Activated CD4-positive, CD25-positive, alpha-beta regulatory T cell treated with anti-CD3 and anti-CD28 coated beads, Interleukin-2, amount 50 U/mL, for 16 hours (primary cell): ENCODE results near the gene RRM2.
"Not testable (repeated sequence)": the region's sequence is repeated elsewhere in the genome, so short reads cannot be mapped to it uniquely, and the experiment has no call there.

ENCODE experiments used
- DNase-seq: peaks from one replicate; pipeline ENCODE4 v3.0.0-alpha.2; 2020; ENCODE audit warnings: low read depth, low spot score

RRM2 gene

GRCh38 chr2:10091182-10091888, 31.2 kb upstream of the RRM2 start:
- DNase-seq: no peak

DNA sequence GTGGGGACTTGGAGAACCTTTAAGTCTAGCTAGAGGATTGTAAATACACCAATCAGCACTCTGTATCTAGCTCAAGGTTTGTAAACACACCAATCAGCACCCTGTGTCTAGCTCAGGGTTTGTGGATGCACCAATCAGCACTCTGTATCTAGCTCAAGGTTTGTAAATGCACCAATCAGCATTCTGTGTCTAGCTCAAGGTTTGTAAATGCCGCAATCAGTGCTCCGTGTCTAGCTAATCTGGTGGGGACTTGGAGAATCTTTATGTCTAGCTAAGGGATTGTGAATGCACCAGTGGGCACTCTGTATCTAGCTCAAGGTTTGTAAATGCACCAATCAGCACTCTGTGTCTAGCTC, 30.7 kb upstream of the RRM2 start:
- DNase-seq: not testable (repeated sequence)

- DNase-seq: no peak
These were observed 28.2 kb upstream of the RRM2 start for GRCh38 chr2:10094271-10094814.

GRCh38 chr2:10095175-10095574, 27.4 kb upstream of the RRM2 start:
- no peak for DNase-seq

GRCh38 chr2:10096641-10097040, 25.9 kb upstream of the RRM2 start:
- DNase-seq: no peak

DNA sequence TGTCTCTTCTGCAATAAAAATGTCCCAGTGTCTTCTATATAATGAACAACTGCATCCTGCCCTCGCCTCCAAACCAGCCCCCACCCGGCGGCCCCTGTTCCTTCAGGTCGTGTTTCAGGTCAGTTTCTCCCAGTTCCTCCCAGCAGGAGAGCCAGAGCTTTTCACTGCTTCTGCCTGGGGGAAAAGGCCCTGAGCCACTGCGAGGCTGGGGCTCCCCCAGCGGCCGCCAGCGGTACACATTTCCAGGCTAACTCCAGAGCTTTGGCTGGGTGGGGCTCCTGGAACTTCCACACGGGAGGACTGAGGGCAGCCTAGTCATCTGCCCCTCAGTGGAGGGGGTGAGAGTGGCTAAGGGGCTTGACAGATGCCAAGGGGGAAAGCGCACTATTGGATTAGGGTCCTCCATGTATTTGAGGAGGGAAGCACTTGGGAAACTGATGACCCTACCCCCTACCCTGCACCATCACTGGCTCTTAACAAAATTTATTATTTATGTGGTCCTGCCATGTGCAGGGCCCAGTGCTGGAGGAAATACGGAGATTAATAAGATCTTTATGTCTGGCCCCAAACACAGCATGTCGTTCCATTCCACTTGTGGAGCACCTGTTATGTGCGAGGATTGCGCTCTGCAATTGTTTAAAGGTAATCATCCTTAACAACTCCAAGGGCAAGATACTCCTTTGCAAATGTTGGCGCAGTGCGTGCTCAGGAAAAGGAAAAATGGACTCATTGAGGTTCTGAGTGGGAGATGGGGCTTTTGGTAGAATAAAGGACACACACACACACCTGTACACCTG, 25.0 kb upstream of the RRM2 start:
- no peak for DNase-seq

GRCh38 chr2:10101491-10101890, 21.0 kb upstream of the RRM2 start:
- DNase-seq: no peak

DNA sequence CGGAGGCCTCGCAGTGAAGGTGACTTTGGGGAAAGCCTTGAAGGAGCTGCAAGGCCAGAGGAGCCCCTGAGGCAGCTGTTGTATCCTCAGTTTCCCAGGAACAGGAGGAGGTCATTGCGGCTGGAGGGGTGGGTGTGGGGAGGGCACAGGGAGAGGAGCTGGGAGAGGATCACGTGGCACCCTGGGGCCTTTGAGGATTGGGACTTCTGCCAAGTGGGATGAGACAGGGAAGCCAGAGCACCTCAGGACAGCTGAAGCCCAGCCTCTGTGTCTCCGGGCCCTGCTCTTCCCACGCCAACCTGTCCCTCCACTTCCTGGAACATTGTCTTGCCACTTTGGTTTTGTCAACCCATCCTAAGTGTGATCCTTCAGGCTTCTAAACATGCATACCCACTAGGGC, 19.4 kb upstream of the RRM2 start:
- no peak for DNase-seq

GRCh38 chr2:10104906-10105305, 17.6 kb upstream of the RRM2 start:
- not testable (repeated sequence) for DNase-seq

DNA sequence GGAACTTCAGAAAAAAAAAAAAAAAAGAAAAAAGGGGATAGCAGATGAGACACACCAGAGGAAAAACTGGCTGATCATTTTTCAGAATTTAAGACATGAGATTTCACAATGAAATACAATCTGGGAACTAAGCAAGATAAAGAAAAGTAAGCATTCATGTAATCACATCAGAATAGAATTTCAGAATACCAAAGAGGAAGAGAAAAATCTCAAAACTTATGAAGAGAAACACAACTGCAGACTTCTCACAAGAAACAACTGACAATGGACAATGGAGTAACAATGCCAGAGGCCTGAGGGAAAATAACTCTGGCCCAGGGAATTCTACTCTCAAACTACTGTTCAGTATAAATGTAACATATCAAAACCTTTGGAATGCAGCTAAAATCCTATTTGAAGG, 13.2 kb upstream of the RRM2 start:
- DNase-seq: no peak

DNA sequence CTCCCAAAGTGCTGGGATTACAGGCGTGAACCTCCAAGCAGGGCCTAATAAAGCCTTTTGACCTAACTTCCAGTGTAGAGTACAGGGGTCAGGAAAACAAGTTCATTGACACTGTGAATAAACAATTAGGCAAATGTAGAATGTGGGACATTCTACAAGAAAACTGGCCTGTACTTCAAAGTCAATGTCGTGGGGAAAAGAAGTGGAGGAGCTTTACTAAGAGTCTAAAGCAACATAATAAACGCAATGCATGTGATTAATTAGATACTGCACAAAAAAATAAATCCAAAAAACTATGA, 3.6 kb upstream of the RRM2 start:
- DNase-seq: no peak

- no peak for DNase-seq
These were observed 2.9 kb upstream of the RRM2 start for GRCh38 chr2:10119601-10120157.

DNA sequence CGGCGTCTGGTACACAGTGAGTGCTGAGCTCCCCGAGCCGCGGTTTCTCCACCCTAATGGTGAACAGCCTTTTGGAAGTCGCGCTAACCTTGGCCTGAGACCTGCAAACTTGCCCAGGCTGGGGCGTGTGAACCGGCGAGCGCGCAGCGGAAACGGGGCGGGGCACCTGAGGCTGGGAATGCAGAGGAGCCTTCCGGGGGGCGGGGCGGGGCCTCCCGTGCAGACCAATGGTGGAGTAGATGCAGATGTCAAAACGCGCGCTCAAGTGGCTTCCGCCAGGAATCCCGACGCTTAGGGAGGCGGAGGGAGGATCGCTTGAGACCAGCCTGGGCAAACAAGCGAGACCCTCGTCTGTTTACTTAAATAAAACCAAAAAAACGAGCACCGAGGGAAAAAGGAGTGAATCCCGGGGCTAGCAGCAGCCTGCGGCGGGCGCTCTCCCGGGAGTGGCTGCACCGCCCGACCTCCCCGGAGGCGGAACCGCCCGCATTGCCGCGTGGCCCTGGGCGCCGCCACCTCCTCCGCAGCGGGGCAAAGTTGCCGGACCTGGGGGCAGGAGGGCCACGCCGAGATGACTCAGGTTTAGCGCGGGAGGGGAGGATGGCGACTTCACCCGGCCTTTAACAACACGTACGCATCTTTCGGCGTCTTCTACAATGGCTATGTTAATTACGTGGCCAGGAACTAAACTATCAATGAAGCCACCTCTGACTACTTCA, 2.2 kb upstream of the RRM2 start:
- peak; percentile 82 for DNase-seq

GRCh38 chr2:10120877-10121574, 1.5 kb upstream of the RRM2 start:
- no peak for DNase-seq

DNA sequence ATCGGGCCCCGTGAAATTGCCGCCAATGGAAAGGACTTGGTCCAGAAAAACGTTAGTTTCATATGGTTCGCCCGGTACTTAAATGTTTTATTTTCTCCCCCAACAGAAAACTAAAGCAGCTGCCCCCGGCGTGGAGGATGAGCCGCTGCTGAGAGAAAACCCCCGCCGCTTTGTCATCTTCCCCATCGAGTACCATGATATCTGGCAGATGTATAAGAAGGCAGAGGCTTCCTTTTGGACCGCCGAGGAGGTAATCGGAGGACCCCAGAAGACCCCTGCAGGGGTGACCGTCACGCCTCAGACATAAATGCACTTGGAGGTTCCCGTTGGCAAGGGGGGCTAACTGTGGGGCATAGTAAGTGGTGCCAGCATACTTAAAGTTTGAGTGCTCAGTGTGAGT, 742 bp downstream of the RRM2 start:
- no peak for DNase-seq

- peak; percentile 39 for DNase-seq
These were observed 2.1 kb downstream of the RRM2 start for GRCh38 chr2:10124538-10125045.

DNA sequence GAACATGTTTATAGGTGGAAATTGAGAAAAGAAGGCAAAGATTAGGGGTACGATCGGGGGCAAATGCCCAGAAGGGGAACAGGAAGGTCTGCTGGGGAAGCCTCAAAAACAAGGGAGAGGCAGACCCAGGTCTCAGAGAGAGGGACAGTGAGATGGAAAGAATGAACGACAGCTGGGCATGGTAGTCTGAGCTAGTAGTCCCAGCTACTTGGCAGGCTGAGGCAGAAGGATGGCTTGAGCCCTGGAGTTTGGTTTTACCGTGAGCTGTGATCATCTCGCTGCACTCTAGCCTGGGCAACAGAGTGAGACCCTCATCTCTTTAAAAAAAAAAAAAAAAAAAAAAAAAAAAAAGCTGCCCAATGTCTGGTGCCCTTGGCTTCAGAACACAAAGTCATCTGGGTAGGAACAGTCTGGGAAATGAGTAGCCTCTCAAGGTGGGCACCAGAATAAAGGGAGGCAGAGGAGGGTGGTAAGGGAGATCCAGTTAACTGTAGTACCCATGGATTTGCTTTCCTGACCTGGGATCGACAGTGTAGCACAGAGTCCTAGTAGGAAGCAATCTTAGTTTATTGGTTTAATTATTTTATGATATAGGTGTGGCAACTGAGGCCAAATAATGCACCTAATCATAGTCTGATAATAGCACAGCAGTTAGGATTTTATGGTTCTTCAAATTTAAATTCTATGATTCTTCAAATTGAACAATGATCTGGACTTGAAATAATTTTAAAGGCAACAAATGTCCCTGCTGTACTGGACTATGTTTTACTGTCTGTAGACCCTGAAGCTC, 3.5 kb downstream of the RRM2 start:
- no peak for DNase-seq

DNA sequence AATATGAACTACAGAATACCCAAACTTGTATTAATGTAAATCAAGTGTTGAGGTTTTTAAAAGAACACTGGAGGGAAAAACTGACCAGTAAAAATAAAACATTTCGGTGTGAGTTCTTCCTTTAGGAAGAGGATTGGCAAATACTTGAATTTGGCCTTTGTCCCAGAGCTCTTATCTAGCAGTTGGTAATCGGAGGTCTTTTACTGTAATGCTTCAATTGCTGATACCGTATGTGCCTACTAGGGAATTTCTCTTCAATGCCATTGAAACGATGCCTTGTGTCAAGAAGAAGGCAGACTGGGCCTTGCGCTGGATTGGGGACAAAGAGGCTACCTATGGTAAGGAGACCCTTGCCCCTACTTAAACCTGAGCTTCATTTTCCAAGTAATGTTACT, 4.1 kb downstream of the RRM2 start:
- no peak for DNase-seq

DNA sequence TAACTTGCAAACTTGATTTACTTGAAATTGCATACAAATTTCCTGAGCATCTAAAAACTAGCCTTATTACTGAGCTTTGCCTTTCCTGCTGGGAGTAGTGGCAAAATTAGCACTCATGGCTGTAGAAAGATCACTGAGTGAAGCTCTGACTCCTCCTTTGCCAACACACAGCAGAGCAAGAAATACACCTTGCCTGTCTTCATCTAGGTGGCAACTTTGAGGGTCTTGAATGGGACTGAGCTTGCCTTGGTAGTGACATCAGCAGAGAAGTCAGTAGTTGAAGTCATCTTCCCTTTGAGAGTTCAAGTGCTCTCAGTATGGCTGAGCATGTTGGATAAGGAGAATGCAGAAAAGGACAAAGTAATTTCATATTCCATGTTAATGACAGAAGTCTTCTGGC, 5.9 kb downstream of the RRM2 start:
- DNase-seq: no peak

GRCh38 chr2:10129490-10129889, 7.0 kb downstream of the RRM2 start:
- DNase-seq: no peak
